MCF 10A (cell line): ENCODE results near the gene SIAH1. TPM values are rescaled to one million over a fixed set of nuclear protein-coding genes. Genes with fewer than 3 reads are reported as not detected.

Experiments used
- BruUV-seq: library from RNA; stranded (reverse); fragments of 400-500 nt; replicated peaks from 2 replicates; lab custom pipeline; 2021; lab: Mats Ljungman, UMichigan
- CTCF ChIA-PET: fragments of 300-600 bp; sonication (Branson Sonifier 250); formaldehyde crosslinking; extraction: SDS; loops from one replicate; lab custom pipeline; 2021; ENCODE audit warnings: antibody characterized with exemption, inconsistent platforms; lab: Yijun Ruan, JAX
- POLR2A ChIA-PET: fragments of 300-600, 350-650 bp; sonication (Branson Sonifier 250); formaldehyde crosslinking; extraction: SDS; loops from one replicate; lab custom pipeline; 2020; ENCODE audit warnings: antibody characterized with exemption, inconsistent platforms; lab: Yijun Ruan, JAX
- DNase-seq: peaks from one replicate; pipeline ENCODE4 v3.0.0-alpha.2; 2018; ENCODE audit not compliant: unreplicated experiment
- H3K27ac Mint-ChIP-seq: one replicate; pipeline ENCODE4 v1.8.0; 2022; ENCODE audit warnings: mild to moderate bottlenecking, low read depth, mixed read lengths; ENCODE audit not compliant: unreplicated experiment
- H3K27me3 Mint-ChIP-seq: one replicate; pipeline ENCODE4 v1.8.0; 2022; ENCODE audit warnings: mixed read lengths; ENCODE audit not compliant: insufficient read depth, unreplicated experiment
- H3K36me3 Mint-ChIP-seq: one replicate; pipeline ENCODE4 v1.8.0; 2022; ENCODE audit warnings: mild to moderate bottlenecking, moderate library complexity, mixed read lengths; ENCODE audit not compliant: insufficient read depth, unreplicated experiment
- H3K4me1 Mint-ChIP-seq: one replicate; pipeline ENCODE4 v1.8.0; 2022; ENCODE audit warnings: mixed read lengths; ENCODE audit not compliant: insufficient read depth, unreplicated experiment
- H3K4me3 Mint-ChIP-seq: one replicate; pipeline ENCODE4 v1.8.0; 2022; ENCODE audit warnings: mild to moderate bottlenecking, moderate library complexity, mixed read lengths; ENCODE audit not compliant: unreplicated experiment
- H3K9me3 Mint-ChIP-seq: one replicate; pipeline ENCODE4 v1.8.0; 2022; ENCODE audit warnings: mixed read lengths; ENCODE audit not compliant: unreplicated experiment
- CTCF ChIP-seq: fragments of 200-600 bp; IDR thresholded peaks from one replicate; pipeline ENCODE4 v1.8.0; 2022; ENCODE audit warnings: antibody characterized with exemption, mild to moderate bottlenecking; ENCODE audit not compliant: unreplicated experiment
- intact Hi-C: fragments of 100-400 bp; cut with micrococcal nuclease; formaldehyde crosslinking; loops from 2 replicates; pipeline ENCODE4 v1.14.1; 2022
- total RNA-seq: library from RNA; stranded (reverse); gene quantifications from 2 replicates; pipeline ENCODE4 v1.2.3, GENCODE V29; 2022

Gene SIAH1
- total RNA-seq, 1 experiment from 2014 or later, result 22.4 TPM

- no TSS peak for BruUV-seq
- no peak for TF ChIP-seq CTCF
- POLR2A ChIA-PET, result interaction anchor here (0.8 kb wide), 1 partner anchor 146 kb away, joined by 3 read pairs; no protein-coding TSS in a partner anchor
- Mint-ChIP-seq H3K36me3 (peaks cover 77% of the 10 kb centered on the region), H3K4me1 (no peaks in the 10 kb centered on the region), H3K27ac (peak overlapping the region; percentile 46), H3K27me3 (no peaks in the 10 kb centered on the region), H3K4me3 (no peak overlapping the region), H3K9me3 (no peaks in the 10 kb centered on the region)
- intact Hi-C loops, result loop anchor here (1.0 kb wide), 4 partner anchors 32 to 270 kb away; partner anchors contain the start of gene SIAH1
- no peak for DNase-seq
- CTCF ChIA-PET, result interaction anchor here (0.6 to 11.3 kb wide), 16 partner anchors 12 to 845 kb away, joined by 3 to 169 read pairs (median 4); no protein-coding TSS in a partner anchor
These were observed 32.4 kb downstream of the SIAH1 start for GRCh38 chr16:48352648-48353390.

GRCh38 chr16:48350736-48351135 is 34.5 kb downstream of the SIAH1 start:
- intact Hi-C loops, result no loop called here
- Mint-ChIP-seq H3K36me3 (peaks cover 84% of the 10 kb centered on the region), H3K27ac (no peak overlapping the region), H3K4me1 (no peaks in the 10 kb centered on the region), H3K27me3 (no peaks in the 10 kb centered on the region), H3K4me3 (no peak overlapping the region), H3K9me3 (no peaks in the 10 kb centered on the region)
- TF ChIP-seq CTCF, result no peak
- CTCF ChIA-PET, result interaction anchor here (0.6 to 1.7 kb wide), 8 partner anchors 33 to 277 kb away, joined by 3 to 16 read pairs (median 4); no protein-coding TSS in a partner anchor
- POLR2A ChIA-PET, result interaction anchor here (0.8 to 1.0 kb wide), 4 partner anchors 10 to 14 kb away, joined by 3 read pairs; no protein-coding TSS in a partner anchor
- DNase-seq, result no peak
- BruUV-seq, result no TSS peak

GRCh38 chr16:48347980-48348379 is 37.2 kb downstream of the SIAH1 start:
- H3K27ac Mint-ChIP-seq, result no peak overlapping the region
- intact Hi-C loops, result no loop called here
- H3K4me1 Mint-ChIP-seq, result no peaks in the 10 kb centered on the region
- no peaks in the 10 kb centered on the region for H3K27me3 Mint-ChIP-seq
- no peaks in the 10 kb centered on the region for H3K9me3 Mint-ChIP-seq
- BruUV-seq, result no TSS peak
- POLR2A ChIA-PET, result no interaction called here
- CTCF ChIA-PET, result interaction anchor here (0.7 to 1.3 kb wide), 2 partner anchors 180 to 275 kb away, joined by 3 to 4 read pairs; no protein-coding TSS in a partner anchor
- DNase-seq, result no peak
- no peak for TF ChIP-seq CTCF
- peaks cover 92% of the 10 kb centered on the region for H3K36me3 Mint-ChIP-seq
- no peak overlapping the region for H3K4me3 Mint-ChIP-seq

- POLR2A ChIA-PET, result no interaction called here
- Mint-ChIP-seq H3K9me3 (no peaks in the 10 kb centered on the region), H3K4me3 (no peak overlapping the region), H3K27ac (no peak overlapping the region), H3K36me3 (peaks cover 85% of the 10 kb centered on the region), H3K4me1 (no peaks in the 10 kb centered on the region), H3K27me3 (no peaks in the 10 kb centered on the region)
- TF ChIP-seq CTCF, result no peak
- CTCF ChIA-PET, result interaction anchor here (1.1 to 2.3 kb wide), 4 partner anchors 178 to 283 kb away, joined by 4 to 15 read pairs (median 5); no protein-coding TSS in a partner anchor
- no peak for DNase-seq
- intact Hi-C loops, result no loop called here
- no TSS peak for BruUV-seq
These were observed 37.9 kb downstream of the SIAH1 start for GRCh38 chr16:48347191-48347865.
